Liver (tissue), 9 donors: ENCODE measurements around the gene FBXO7. TPM values are rescaled to one million over a fixed set of nuclear protein-coding genes. Genes with fewer than 3 reads are reported as not detected.

Experiments used
- DNase-seq: peaks from one replicate; pipeline ENCODE4 v3.0.0-alpha.2; 2017; ENCODE audit warnings: low spot score
- H3K27ac ChIP-seq, 2 donors: one replicate each; pipeline ENCODE4 v1.7.0; 2013; ENCODE audit warnings: inconsistent platforms in 2 of 2, low read length in 2 of 2, control low read depth in 1 of 2, low read depth in 1 of 2, mild to moderate bottlenecking in 1 of 2
- H3K27me3 ChIP-seq, 4 donors: one replicate each; pipeline versions ENCODE4 v1.6.1 to v1.7.0; 2013; ENCODE audit warnings: low read length in 3 of 4, inconsistent platforms in 1 of 4, mild to moderate bottlenecking in 1 of 4, moderate library complexity in 1 of 4; ENCODE audit not compliant: control insufficient read depth in 4 of 4, insufficient read depth in 4 of 4
- H3K36me3 ChIP-seq, 4 donors: one replicate each; pipeline versions ENCODE4 v1.6.1 to v1.7.0; 2013; ENCODE audit warnings: low read length in 3 of 4, mild to moderate bottlenecking in 3 of 4, low read depth in 1 of 4, moderate library complexity in 1 of 4; ENCODE audit not compliant: control insufficient read depth in 4 of 4, insufficient read depth in 3 of 4
- H3K4me1 ChIP-seq, 4 donors: one replicate each; pipeline versions ENCODE4 v1.6.1 to v1.7.0; 2013; ENCODE audit warnings: low read length in 3 of 4, mild to moderate bottlenecking in 3 of 4, moderate library complexity in 1 of 4; ENCODE audit not compliant: control insufficient read depth in 4 of 4, insufficient read depth in 4 of 4
- H3K4me3 ChIP-seq, 3 donors: one replicate each; pipeline versions ENCODE4 v1.6.1 to v1.7.0; 2013; ENCODE audit warnings: low read length in 3 of 3, control low read depth in 1 of 3, low read depth in 1 of 3, mild to moderate bottlenecking in 1 of 3
- H3K9ac ChIP-seq, 2 donors: one replicate each; pipeline ENCODE4 v1.7.0; 2013; ENCODE audit warnings: low read length in 2 of 2, mild to moderate bottlenecking in 2 of 2, moderate library complexity in 2 of 2, control low read depth in 1 of 2, low read depth in 1 of 2
- H3K9me3 ChIP-seq, 4 donors: one replicate each; pipeline versions ENCODE4 v1.6.1 to v1.7.0; 2013; ENCODE audit warnings: low read length in 3 of 4; ENCODE audit not compliant: control insufficient read depth in 4 of 4
- ATF3 ChIP-seq: IDR thresholded peaks from 2 replicates; pipeline ENCODE4 v1.6.1; 2016; ENCODE audit warnings: antibody characterized with exemption
- EGR1 ChIP-seq, 2 donors: IDR thresholded peaks; 2 replicates each; pipeline ENCODE4 v1.6.1; 2016 to 2018; ENCODE audit warnings: antibody characterized with exemption in 2 of 2, low read depth in 2 of 2
- FOXA1 ChIP-seq: IDR thresholded peaks from 2 replicates; pipeline ENCODE4 v1.6.1; 2016; ENCODE audit warnings: antibody characterized with exemption
- HNF4A ChIP-seq, 2 donors: conservative IDR thresholded peaks; 2 replicates each; pipeline ENCODE4 v1.6.1; 2016; ENCODE audit warnings: antibody characterized with exemption in 2 of 2, mild to moderate bottlenecking in 2 of 2
- JUND ChIP-seq, 2 donors: IDR thresholded peaks; 2 replicates each; pipeline ENCODE4 v1.6.1; 2016; ENCODE audit warnings: antibody characterized with exemption in 2 of 2
- MAX ChIP-seq: IDR thresholded peaks from 2 replicates; pipeline ENCODE4 v1.6.1; 2016; ENCODE audit warnings: antibody characterized with exemption
- NR2F2 ChIP-seq: IDR thresholded peaks from 2 replicates; pipeline ENCODE4 v1.6.1; 2016; ENCODE audit warnings: antibody characterized with exemption
- RAD21 ChIP-seq, 2 donors: IDR thresholded peaks; 2 replicates each; pipeline ENCODE4 v1.6.1; 2016; ENCODE audit warnings: antibody characterized with exemption in 2 of 2, mild to moderate bottlenecking in 2 of 2
- REST ChIP-seq: IDR thresholded peaks from 2 replicates; pipeline ENCODE4 v1.6.1; 2016; ENCODE audit warnings: antibody characterized with exemption, mild to moderate bottlenecking
- RXRA ChIP-seq, 2 donors: IDR thresholded peaks; 2 replicates each; pipeline ENCODE4 v1.6.1; 2017 to 2018; ENCODE audit warnings: antibody characterized with exemption in 2 of 2, mild to moderate bottlenecking in 1 of 2
- SP1 ChIP-seq: IDR thresholded peaks from 2 replicates; pipeline ENCODE4 v1.6.1; 2018; ENCODE audit warnings: antibody characterized with exemption, mild to moderate bottlenecking
- TAF1 ChIP-seq: conservative IDR thresholded peaks from 2 replicates; pipeline ENCODE4 v1.6.1; 2016; ENCODE audit warnings: antibody characterized with exemption, mild to moderate bottlenecking
- ZBTB33 ChIP-seq: IDR thresholded peaks from 2 replicates; pipeline ENCODE4 v1.6.1; 2016; ENCODE audit warnings: antibody characterized with exemption
- WGBS: extraction: QIAGEN DNeasy Blood & Tissue Kit; methylation state at CpG from one replicate; pipeline ENCODE4 v1.1.7; 2013; 5-methylcytosine and 5-hydroxymethylcytosine counted together
- polyA plus RNA-seq, 2 donors: library from polyadenylated mRNA; stranded (reverse) in 1 of 2; unstranded in 1 of 2; fragments of 200-250 nt in 1 of 2; fragments of >200 nt in 1 of 2; fragmentation: Nextera tagmentation in 1 of 2; extraction: Ambion mirVana in 1 of 2; gene quantifications; one replicate each; pipeline versions ENCODE4 v1.2.1 to v1.2.3, GENCODE V29; 2013 to 2015
- total RNA-seq, 2 donors: library from RNA; depleted of rRNA; stranded (reverse); fragments of >200 nt; gene quantifications; one replicate each; pipeline ENCODE4 v1.2.3, GENCODE V29; 2014
- donor health status: healthy.
- donor health status: healthy.
- donor health status: healthy.
- donor health status: healthy.
- donor health status: healthy.

The FBXO7 gene
- total and polyA plus RNA-seq, 4 donors, result 37.9 to 179 (median 50.8) TPM

GRCh38 chr22:32534252-32535235 lies 59.9 kb downstream of the FBXO7 start (continued):
- TF ChIP-seq REST, result peak; percentile 38
- peak; percentile 24 for TF ChIP-seq MAX
- peak; percentile 91 for TF ChIP-seq NR2F2

GRCh38 chr22:32535531-32536190 lies 61.0 kb downstream of the FBXO7 start:
- H3K36me3 ChIP-seq, result no peaks in the 10 kb centered on the region
- TF ChIP-seq REST (no peak), NR2F2 (no peak), HNF4A (conservative IDR thresholded peaks at IDR 0.05) (no peak), SP1 (no peak), MAX (no peak), RXRA (IDR thresholded peaks at IDR 0.05) (no peak), RAD21 (IDR thresholded peaks at IDR 0.05) (no peak), JUND (IDR thresholded peaks at IDR 0.05) (no peak)
- 90% methylated on average over 11 of the region's 11 CpGs for WGBS

GRCh38 chr22:32536352-32536751 lies 61.7 kb downstream of the FBXO7 start:
- no peak for TF ChIP-seq TAF1
- no peak for TF ChIP-seq EGR1 (IDR thresholded peaks at IDR 0.05; ENCODE audit: low read depth in 2 of 2)
- TF ChIP-seq FOXA1, result no peak
- no peak for TF ChIP-seq RXRA (IDR thresholded peaks at IDR 0.05)
- TF ChIP-seq ZBTB33, result no peak
- no peak for TF ChIP-seq NR2F2
- TF ChIP-seq ATF3, result no peak
- DNase-seq, result no peak
- H3K9me3 ChIP-seq, result no peaks in the 10 kb centered on the region
- no peak overlapping the region for H3K9ac ChIP-seq
- H3K4me1 ChIP-seq, result peaks cover 2 to 27% (median 16%) of the 10 kb centered on the region in 4 donors
- H3K27me3 ChIP-seq, result no peaks in the 10 kb centered on the region
- H3K27ac ChIP-seq, result no peak overlapping the region
- H3K4me3 ChIP-seq, result no peak overlapping the region
- no peaks in the 10 kb centered on the region for H3K36me3 ChIP-seq
- WGBS, result 95% methylated on average over 2 of the region's 2 CpGs

More at GRCh38 chr22:32535531-32536190, 61.0 kb downstream of the FBXO7 start:
- no peak overlapping the region for H3K4me3 ChIP-seq
- no peak overlapping the region for H3K9ac ChIP-seq
- no peak overlapping the region for H3K27ac ChIP-seq
- no peaks in the 10 kb centered on the region for H3K27me3 ChIP-seq
- DNase-seq, result no peak
- peaks cover 2 to 27% (median 16%) of the 10 kb centered on the region in 4 donors for H3K4me1 ChIP-seq
- no peaks in the 10 kb centered on the region for H3K9me3 ChIP-seq
